ENCODE results near the gene LSM10. TPM values are rescaled to one million over a fixed set of nuclear protein-coding genes. Genes with fewer than 3 reads are reported as not detected.

LSM10 gene
- total and polyA plus RNA-seq, 9 of the 15 experiments (the other 6 are each of a cell fraction or from before 2014, with no cell fraction given): 13.2 to 146 (median 68.9) TPM

- TF ChIP-seq RNF219 (CRISPR knock-in tag; IDR thresholded peaks at IDR 0.05): no peak
- TF ChIP-seq HNRNPK (IDR thresholded peaks at IDR 0.05; ENCODE audit: low read depth, low read length, poor library complexity, severe bottlenecking): no peak
- TF ChIP-seq SMARCE1 (IDR thresholded peaks at IDR 0.05): peak; percentile 10; the same call in 1 of the 2 replicates
- no peak for TF ChIP-seq ARNT (IDR thresholded peaks at IDR 0.05)
- peak; percentile 88 for TF ChIP-seq DMBX1 (CRISPR knock-in tag; IDR thresholded peaks at IDR 0.05; ENCODE audit: borderline replicate concordance)
- no peak for TF ChIP-seq FOXK2 (conservative IDR thresholded peaks at IDR 0.05 in 1 of 2, IDR thresholded peaks at IDR 0.05 in 1 of 2; ENCODE audit: low read depth in 2 of 2)
- 0 out of 2 replicates have a peak, but pooled peaks have one; percentile 20 for TF ChIP-seq ZNF263 (CRISPR knock-in tag; IDR thresholded peaks at IDR 0.05; ENCODE audit: borderline replicate concordance)
- peak; percentile 83 for TF ChIP-seq ELF4 (CRISPR knock-in tag; IDR thresholded peaks at IDR 0.05)
- TF ChIP-seq PBX2 (CRISPR knock-in tag; IDR thresholded peaks at IDR 0.05; ENCODE audit: low read depth): no peak
- peak; percentile 42 for TF ChIP-seq PBX2 (tag; conservative IDR thresholded peaks at IDR 0.05; ENCODE audit: low read depth)
- TF ChIP-seq MAFF (IDR thresholded peaks at IDR 0.05; ENCODE audit: low read length): 0 out of 2 replicates have a peak, but pooled peaks have one; percentile 2
- TF ChIP-seq STAT6 (CRISPR knock-in tag; IDR thresholded peaks at IDR 0.05): no peak
- no peak for TF ChIP-seq EZH2 (IDR thresholded peaks at IDR 0.05; ENCODE audit: borderline replicate concordance, low read depth, low read length)
- TF ChIP-seq WHSC1 (IDR thresholded peaks at IDR 0.05; ENCODE audit: low read length): no peak
- no peak for TF ChIP-seq MBD2 (IDR thresholded peaks at IDR 0.05; ENCODE audit: borderline replicate concordance, low read depth)
- TF ChIP-seq HDGF (IDR thresholded peaks at IDR 0.05): no peak
- no peak for TF ChIP-seq ZFX (CRISPR knock-in tag; IDR thresholded peaks at IDR 0.05)
- TF ChIP-seq ZNF280B (CRISPR knock-in tag; IDR thresholded peaks at IDR 0.05): 0 out of 2 replicates have a peak, but pooled peaks have one; percentile 8
These were observed 10.4 kb downstream of the LSM10 start (continued) for GRCh38 chr1:36387141-36387949.

Measured in K562 (cell line).